Left cardiac atrium (tissue), 4 donors: ENCODE measurements around the gene MRTFB. TPM values are rescaled to one million over a fixed set of nuclear protein-coding genes. Genes with fewer than 3 reads are reported as not detected.
"Not testable (repeated sequence)": the region's sequence is repeated elsewhere in the genome, so short reads cannot be mapped to it uniquely, and the experiment has no call there.

Source experiments
- ATAC-seq, 2 donors: fragments of 200-7000 bp; cut with Tn5 transposase; one replicate each; pipeline ENCODE4 v1.9.1; 2020; ENCODE audit warnings: mild to moderate bottlenecking in 2 of 2, moderate library complexity in 2 of 2
- DNase-seq: peaks from one replicate; pipeline ENCODE4 v3.0.0-alpha.2; 2020
- intact Hi-C, 2 donors: fragments of 100-400 bp; cut with DNase I; formaldehyde crosslinking; loops; one replicate each; pipeline versions ENCODE4 v1.14.1 to v1.15.1; 2022 to 2023
- long read RNA-seq: library from polyadenylated mRNA; unstranded; transcript quantifications from one replicate; pipeline ENCODE4 v2.0.0, GENCODE V29; 2021
- total RNA-seq, 2 donors: library from RNA; stranded (reverse); fragmentation: NEBNext Ultra II Directional; extraction: Animal tissue kit (Norgen Biotek cat#: 25700); gene quantifications; one replicate each; pipeline ENCODE4 v1.2.1, GENCODE V29; 2021
- donor health status: DM: no; HTN: yes; CAD: no.
- donor health status: DM: no; HTN: yes; CAD: no; lungs with severe emphysema.
- donor health status: DM: yes; HTN: yes; CAD: no.
- donor health status: Dilated cardiomyopathy.

MRTFB gene
- total RNA-seq = 10 to 100 TPM; 34.7 to 36.8 TPM
- long read RNA-seq, partial matches to known transcripts = 0 of 11 reads
- long read RNA-seq, other reads (novel, unspliced or antisense) = 11 of 11 reads

DNA sequence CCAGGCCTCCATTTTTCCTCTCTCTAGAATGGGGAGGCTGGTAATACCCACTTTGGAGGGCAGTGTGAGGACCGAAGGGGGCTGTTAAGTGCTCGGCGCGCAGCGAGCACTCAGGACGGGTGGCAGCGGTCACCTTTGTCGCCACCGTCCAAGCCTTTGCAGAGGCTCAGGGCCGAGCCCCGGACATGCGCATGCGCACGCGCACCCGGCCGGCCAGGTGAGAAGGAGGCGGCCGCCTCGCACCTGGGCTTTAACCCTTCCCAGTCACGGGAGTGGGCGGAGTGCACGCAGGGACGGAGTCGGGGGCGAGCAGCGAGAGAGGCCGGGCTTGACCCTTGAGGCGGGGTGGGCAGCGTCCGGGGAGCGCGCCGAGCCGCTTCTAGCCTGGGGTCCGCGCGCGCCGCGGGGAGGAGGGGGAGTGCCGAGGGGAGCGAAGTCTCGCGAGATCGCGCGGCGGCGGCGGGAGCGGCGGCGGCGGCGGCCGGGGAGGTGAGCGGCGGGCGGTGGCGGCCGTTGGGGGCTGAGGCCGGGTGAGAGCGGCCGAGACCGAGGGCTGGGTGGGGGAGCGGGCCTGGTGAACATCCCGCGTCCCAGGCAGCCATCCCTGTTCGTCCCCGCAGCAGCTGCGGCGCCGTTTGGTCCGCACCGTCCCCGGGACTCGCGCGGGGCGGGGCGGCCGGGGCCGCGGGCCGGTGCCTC lies at the start of gene MRTFB:
TSS of gene MRTFB (plus strand) at position 443 of the 699 bp plus-strand sequence. CDS start 69,288 bp downstream, outside the sequence.
- intact Hi-C loops = loop anchor here in 1 of 2 donors (10.0 kb wide), 1 partner anchor 136 kb away; no protein-coding TSS in a partner anchor
- ATAC-seq (peak; percentile 94 to 97), DNase-seq (peak; percentile 84)

GRCh38 chr16:14023526-14023925 lies 47.6 kb upstream of the MRTFB start:
- ATAC-seq, intact Hi-C loops, DNase-seq: not testable (repeated sequence)

GRCh38 chr16:14024283-14024682 lies 46.8 kb upstream of the MRTFB start:
- intact Hi-C loops = no loop called here
- ATAC-seq = no peak
- DNase-seq = no peak

GRCh38 chr16:14026572-14027285 lies 44.4 kb upstream of the MRTFB start:
- ATAC-seq (no peak), DNase-seq (no peak)
- intact Hi-C loops = no loop called here

DNA sequence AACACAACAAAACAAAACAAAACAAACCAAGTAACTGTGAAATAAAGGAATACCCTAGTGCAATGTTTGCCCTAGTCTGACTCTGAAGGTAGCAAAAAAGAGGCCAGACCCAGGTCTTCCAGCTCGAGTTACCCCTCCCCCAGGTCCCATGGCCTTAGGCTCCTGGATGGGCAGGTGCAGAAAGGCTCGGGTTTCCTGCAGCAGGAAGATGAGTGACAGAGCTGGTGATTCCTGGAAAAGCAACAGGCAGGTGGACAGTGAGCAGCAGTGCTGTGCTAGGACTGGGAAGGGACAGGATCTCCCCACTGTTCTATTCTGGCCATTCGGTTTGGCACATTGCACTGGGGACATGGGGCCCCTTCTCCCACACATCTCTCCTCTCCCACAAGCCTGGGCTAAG lies 42.9 kb upstream of the MRTFB start:
- DNase-seq (no peak), ATAC-seq (no peak)
- intact Hi-C loops = no loop called here

DNA sequence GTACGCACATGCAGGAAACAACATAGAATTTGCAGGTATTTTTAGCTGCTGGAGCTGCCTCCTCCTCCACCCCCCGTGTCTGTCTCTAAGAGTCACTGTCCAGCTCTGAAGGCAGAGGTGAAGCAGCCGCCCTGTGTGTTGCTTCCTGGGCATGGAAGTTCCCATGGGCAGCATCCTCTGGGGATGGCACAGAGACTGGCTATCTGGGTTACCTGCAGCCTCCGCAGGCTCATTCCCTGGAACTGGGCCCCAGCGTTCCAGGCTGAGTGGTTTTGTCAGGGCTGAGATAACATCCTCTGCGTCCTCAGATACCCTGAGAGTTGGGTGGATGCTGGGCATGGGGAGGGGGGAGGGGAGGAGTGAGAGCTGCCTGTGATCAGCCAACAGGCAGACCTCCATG lies 41.5 kb upstream of the MRTFB start:
- ATAC-seq (peak; percentile 68 to 86), DNase-seq (peak; percentile 25)
- intact Hi-C loops = no loop called here

GRCh38 chr16:14035092-14035491 lies 36.0 kb upstream of the MRTFB start:
- intact Hi-C loops = no loop called here
- ATAC-seq (no peak), DNase-seq (no peak)

DNA sequence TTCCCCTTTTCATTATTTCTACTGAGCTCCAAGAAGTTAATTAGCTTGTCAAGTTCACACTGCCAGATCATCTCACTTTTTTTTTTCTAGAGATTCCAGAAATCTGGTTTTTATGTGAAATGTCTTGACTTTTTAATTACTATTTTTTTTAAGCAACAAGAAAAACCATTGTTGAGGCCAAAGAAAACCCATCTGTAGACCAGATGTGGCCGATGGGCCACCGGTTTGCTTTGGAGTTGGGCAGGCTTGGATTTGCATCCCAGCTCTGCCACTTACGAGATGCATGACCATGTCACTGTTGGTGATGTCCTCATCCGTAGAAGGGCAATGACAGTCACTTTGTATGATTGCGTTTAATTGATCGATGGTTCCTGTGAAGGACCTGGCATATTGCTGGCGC lies 34.2 kb upstream of the MRTFB start:
- intact Hi-C loops = no loop called here

GRCh38 chr16:14037960-14038359 lies 33.2 kb upstream of the MRTFB start:
- intact Hi-C loops = no loop called here
- no peak for DNase-seq
- ATAC-seq = no peak

More for the DNA sequence above, 34.2 kb upstream of the MRTFB start:
- DNase-seq (no peak), ATAC-seq (no peak)

GRCh38 chr16:14041164-14041563 lies 30.0 kb upstream of the MRTFB start:
- ATAC-seq (no peak), DNase-seq (no peak)
- intact Hi-C loops = no loop called here

GRCh38 chr16:14042706-14043105 lies 28.4 kb upstream of the MRTFB start:
- intact Hi-C loops = no loop called here
- ATAC-seq = peak; percentile 49 to 76

GRCh38 chr16:14043278-14043677 lies 27.8 kb upstream of the MRTFB start:
- intact Hi-C loops = no loop called here
- DNase-seq (no peak), ATAC-seq (no peak)

More at GRCh38 chr16:14042706-14043105, 28.4 kb upstream of the MRTFB start:
- peak; percentile 63 for DNase-seq

DNA sequence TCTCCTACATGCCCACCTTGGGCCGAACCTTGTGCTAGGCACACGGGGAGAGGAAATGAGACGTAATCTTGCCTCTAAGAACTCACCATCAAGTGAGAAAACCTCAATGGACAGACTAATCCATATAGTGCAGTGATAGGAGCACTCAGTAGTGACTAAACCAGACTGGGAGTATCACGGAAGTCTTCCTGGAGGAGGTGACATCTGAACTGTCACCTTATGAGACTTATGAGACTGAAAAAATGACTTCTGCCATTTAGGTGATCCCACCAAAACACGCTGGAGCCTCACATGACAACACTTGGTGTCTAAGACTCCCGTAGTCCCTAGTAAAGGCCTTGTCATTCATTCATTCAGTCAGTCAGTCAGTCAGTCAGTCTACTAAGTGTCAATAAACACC lies 27.3 kb upstream of the MRTFB start:
- ATAC-seq (no peak), DNase-seq (no peak)
- intact Hi-C loops = no loop called here

GRCh38 chr16:14047121-14047859 lies 23.8 kb upstream of the MRTFB start:
- ATAC-seq, intact Hi-C loops, DNase-seq: not testable (repeated sequence)

DNA sequence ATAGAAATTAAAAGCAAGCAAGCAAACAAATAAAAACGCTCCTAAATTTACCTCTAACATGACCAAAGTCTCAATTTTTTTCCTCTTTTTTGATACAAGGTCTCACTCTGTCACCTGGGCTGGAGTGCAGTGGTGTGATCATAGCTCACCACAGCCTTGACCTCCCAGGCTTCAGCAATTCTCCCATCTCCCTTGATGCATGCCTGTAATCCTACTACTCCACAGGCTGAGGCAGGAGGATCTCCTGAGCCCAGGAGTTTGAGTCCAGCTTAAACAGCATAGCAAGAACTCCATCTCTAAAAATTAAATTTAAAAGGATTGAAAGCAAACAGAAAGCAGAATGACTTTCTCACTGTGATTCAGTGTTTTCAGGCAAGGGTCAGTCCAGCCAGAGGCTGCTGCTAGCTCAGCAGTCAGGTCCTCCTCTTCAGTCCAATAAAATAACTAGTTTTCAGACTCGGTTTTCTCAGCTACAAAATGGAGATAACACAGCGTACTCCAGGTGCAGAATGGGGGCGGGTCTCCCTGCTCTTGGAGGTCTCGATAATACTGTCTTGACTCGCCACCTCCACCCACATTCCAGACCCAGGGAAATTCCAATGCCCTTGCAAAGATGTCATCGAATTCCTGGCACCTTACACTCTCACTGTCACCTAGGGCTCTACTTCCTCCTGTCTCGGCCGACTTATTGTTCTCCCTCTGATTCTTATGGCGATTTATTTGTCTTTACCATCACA lies 20.7 kb upstream of the MRTFB start:
- ATAC-seq (no peak), DNase-seq (no peak)
- intact Hi-C loops = no loop called here

DNA sequence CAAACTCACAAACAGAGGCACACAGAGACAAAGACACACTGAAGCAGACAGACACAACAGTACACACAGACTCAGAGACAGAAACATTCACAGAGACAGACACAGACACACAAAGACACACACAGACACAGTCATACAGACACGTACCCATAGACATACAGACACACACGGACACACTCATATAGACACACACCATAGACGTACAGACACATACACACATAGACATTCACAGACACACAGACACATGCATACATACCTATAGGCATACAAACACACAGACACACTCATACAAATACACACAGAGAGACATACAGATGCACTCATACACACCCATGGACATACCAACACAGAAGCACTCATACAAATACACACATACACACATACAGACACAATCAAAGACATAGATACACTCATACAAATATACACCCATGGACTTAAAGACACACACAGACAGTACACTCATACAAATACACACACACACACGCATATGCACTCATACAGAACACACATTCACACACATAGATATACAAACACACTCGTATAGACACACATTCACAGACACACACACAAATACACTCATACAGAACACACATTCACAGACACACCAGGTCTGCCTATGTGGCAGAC lies 19.9 kb upstream of the MRTFB start:
- DNase-seq (no peak), ATAC-seq (no peak)

GRCh38 chr16:14056970-14057369 lies 14.1 kb upstream of the MRTFB start:
- intact Hi-C loops = no loop called here
- DNase-seq (peak; percentile 34), ATAC-seq (peak; percentile 23 to 47)

More for the DNA sequence above, 19.9 kb upstream of the MRTFB start:
- intact Hi-C loops = no loop called here

- DNase-seq (peak; percentile 67), ATAC-seq (peak; percentile 58 to 62)
- intact Hi-C loops = no loop called here
These were observed 13.2 kb upstream of the MRTFB start for GRCh38 chr16:14057878-14058382.
